ENCODE results near the gene PLCG1.
A peak's percentile ranks its signal among the peaks of the same experiment; 100 is the strongest.

The PLCG1 gene

DNA sequence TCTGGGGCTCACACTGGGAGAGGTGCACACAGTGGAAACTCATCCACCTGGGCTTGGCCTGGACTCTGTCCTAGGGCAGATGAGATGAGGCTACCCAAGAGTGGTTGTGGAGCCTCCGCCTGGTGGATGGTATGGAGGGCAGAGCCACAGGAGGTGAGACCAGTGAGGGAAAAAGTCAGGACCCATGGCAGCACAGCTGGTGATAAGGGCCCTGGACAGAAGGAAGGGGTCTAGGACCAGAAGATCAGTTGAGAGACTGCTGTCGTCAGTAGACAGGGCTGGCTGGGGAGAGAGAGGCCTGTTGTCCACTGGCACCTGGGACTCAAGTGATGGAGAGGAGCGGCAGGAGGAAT, 29.8 kb downstream of the PLCG1 start:
- no peak for DNase-seq (ENCODE audit: low read depth in 2 of 2)

DNA sequence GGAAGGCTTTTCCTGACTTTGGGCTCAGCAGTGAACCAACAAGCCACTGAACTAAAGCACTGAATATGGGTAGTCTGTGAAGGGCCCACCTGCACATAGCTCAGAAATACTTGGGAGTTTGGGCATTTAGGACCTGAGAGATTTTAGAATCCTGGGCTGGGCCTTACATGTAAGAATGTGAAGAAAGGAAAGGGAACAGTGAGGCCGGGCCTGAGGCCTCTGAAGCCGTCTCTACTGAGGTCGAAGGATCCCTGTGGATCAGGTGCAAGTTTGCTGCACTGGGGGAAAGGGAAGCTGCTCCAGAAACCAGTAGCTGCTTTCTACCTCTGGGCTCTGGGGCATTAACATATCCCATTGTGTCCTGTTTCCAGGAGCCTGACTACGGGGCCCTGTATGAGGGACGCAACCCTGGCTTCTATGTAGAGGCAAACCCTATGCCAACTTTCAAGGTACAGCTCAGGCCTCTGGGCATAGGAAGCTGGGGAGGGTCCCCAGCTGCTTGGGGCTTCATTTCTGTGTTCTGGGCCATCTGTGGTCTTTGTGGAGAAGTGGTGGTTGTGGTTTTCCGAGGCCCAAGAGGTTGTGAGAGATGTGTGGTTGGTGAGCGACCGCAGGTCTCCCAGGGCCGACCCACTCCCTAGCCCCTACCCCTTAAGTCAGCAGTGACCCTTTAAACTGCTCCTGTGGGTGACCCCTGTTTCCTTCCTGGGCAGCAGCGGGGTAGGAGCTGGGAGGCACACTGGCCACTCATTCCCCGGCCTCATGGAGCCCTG, 30.3 kb downstream of the PLCG1 start:
- DNase-seq (ENCODE audit: low read depth in 2 of 2), result no peak

DNA sequence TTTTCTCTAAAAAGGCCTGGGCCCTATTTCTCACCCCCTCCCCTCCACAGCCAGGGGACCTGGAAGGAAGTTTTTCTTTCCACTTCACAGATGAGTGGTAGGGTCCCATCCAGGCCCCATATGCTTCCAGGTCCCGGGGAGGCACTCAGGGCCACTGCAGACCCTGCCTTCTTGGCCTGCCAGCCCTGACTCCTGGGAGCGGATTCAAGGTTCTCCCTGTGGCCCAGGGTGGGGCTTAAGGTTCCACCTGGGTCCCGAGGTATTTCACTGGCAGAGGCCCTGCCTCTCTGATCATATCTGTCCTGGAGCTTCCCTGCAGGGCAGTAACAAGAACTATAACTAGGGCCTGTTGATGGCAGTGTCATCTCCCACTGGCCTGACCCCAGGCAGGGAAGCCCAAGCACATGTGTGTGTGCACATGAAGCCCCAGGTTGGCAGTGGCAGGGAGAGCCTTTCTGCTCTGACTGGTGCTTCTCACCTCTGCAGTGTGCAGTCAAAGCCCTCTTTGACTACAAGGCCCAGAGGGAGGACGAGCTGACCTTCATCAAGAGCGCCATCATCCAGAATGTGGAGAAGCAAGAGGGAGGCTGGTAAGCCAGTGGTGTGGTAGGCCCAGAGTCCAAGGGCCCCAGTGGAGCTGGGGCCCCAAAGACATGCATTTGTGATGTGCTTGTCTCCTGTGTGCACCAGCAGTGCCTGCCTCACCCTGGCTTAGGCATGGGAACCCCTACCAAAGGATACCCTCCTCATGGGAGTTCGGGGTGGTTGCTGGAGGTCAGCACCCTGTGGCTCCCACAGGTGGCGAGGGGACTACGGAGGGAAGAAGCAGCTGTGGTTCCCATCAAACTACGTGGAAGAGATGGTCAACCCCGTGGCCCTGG, 31.2 kb downstream of the PLCG1 start:
- DNase-seq (ENCODE audit: low read depth in 2 of 2), result no peak

DNA sequence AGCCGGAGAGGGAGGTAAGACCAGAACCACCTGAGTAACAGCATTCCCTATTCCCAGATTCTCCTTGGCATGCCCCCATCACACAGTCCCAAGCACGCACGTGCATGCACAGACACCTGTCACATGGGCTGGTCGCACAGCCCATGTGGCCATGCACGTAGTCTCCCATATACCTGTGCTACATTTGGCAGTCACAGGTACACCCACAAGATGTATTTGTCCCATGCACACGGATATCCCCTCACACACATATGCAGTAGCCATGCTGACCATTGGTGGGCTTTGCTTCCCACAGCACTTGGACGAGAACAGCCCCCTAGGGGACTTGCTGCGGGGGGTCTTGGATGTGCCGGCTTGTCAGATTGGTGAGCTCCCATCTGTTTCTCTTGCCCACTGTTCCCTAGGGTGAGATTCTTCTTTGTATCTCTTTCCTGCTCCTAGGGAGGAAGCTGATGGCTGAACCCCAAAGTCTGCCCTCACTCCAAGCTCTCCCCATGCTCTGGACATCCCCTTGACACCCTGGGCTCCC, 31.9 kb downstream of the PLCG1 start:
- no peak for DNase-seq (ENCODE audit: low read depth in 2 of 2)

DNA sequence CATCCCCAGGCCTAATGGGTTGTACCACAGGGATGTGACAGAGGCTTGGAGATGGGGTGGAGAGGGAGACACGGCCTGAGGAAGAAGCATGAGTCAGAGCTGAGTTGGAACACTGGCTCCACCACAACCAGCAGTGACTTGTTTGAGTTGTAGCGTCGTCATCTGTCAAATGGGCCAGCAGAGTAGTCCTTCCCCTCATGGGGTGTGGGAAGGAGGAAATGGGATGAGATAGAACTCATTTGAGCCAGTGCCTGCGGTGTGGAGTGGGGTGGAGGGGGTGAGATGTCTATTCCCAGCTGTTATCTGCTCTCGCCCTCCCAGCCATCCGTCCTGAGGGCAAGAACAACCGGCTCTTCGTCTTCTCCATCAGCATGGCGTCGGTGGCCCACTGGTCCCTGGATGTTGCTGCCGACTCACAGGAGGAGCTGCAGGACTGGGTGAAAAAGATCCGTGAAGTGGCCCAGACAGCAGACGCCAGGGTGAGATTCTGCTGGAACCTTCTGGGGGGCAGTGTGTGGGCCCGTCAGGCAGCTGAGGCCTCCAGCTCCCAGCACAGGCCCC, 32.5 kb downstream of the PLCG1 start:
- DNase-seq (ENCODE audit: low read depth in 2 of 2), result no peak

DNA sequence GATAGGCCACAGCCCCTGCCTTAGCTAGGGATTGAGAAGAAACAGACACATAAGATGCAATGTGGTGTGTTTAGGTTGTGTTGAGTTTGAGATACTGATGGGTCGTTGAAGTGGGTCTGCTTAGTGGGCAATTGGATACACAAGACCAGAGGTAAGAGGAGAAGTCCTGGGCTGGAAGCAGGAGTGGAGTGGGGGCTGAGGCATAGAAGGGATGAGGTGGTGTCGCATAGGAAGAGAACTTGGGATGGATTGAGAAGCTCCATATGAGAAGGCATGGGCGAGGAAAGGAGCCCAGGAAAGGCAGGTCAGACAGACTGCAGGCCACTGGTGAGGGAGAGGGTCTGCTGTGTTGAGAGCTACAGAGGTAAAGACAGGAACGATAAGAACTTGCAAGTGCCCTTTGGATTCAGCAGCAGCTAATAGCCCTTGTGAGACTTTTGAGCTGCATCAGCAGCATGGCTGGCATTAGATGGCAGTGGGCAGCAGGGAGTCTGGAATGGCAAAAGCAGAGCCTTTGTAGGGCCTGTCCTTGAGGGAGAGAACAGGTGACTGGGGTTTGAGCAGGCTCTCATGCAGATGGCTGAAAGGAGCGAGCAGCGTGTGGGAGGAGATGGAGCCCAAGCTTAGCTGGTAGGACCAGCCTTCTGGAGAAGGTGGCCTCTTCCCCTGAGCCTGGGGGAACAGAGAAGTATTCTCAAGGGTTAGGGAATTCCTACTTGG, 33.2 kb downstream of the PLCG1 start:
- no peak for DNase-seq (ENCODE audit: low read depth in 2 of 2)

DNA sequence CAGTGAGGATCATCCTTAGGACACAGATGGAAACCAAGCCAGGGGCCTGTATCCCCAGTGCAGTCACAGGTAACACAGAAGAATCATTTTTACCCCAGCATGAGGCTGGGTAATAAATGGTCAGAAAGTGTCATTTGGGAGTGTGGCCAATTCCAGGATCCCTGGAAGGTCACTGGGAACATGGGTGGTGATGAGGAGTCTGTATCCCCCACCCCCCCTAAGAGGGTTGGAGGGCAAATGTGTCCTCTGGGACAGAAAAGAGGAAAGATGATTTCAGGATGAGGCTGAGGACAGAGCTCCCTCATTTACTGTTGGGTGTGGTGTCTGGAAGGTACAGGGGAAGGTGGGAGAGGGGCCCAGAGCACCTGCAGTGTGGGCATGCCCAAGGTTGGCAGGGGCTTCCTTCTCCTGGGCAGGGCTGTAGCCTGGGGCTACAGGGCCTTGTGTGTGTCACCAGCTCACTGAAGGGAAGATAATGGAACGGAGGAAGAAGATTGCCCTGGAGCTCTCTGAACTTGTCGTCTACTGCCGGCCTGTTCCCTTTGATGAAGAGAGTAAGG, 34.5 kb downstream of the PLCG1 start:
- no peak for DNase-seq (ENCODE audit: low read depth in 2 of 2)

DNA sequence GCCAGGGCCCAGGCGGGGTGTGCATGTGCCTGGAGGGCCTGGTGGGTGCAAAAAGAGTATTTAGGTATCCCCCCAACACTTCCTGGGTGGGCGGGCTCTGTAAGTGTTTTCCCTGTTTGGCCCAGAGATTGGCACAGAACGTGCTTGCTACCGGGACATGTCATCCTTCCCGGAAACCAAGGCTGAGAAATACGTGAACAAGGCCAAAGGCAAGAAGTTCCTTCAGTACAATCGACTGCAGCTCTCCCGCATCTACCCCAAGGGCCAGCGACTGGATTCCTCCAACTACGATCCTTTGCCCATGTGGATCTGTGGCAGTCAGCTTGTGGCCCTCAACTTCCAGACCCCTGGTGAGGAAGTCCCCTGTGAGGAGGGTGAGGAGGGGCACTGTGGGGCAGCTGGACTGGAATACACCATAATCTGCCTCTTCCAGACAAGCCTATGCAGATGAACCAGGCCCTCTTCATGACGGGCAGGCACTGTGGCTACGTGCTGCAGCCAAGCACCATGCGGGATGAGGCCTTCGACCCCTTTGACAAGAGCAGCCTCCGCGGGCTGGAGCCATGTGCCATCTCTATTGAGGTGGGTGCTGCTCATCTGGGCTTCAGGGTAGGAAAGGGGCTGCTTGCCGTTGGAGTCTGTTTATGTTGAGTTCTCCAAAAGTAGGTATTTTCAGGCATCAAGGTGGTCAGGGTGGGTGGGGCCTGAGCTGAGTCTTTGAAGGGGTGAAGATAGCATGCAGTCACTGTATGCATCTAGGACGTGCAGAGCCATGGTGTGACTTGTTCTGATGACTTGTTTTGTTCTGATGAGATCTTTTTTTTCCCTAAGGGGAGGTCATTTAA, 35.2 kb downstream of the PLCG1 start:
- no peak for DNase-seq (ENCODE audit: low read depth in 2 of 2)

DNA sequence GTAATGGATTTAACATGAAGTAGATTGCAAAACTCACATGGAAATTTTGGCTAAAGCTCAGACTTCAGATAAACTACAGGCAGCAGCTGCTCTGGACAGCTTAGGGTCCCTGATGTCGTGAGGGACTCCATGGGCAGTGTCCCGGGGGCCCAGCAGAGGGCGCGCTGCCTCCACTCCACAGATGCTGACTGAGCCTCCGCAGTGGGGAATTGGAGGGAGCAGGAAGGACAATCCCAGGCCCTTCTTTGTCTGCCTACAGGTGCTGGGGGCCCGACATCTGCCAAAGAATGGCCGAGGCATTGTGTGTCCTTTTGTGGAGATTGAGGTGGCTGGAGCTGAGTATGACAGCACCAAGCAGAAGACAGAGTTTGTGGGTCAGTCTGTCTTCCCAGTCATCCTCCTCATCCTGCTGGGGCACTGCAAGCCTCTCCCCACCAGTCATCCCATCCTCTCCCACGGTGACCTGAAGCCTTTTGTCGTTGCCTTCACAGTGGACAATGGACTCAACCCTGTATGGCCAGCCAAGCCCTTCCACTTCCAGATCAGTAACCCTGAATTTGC, 35.9 kb downstream of the PLCG1 start:
- DNase-seq (ENCODE audit: low read depth in 2 of 2), result peak; percentile 37 to 59

DNA sequence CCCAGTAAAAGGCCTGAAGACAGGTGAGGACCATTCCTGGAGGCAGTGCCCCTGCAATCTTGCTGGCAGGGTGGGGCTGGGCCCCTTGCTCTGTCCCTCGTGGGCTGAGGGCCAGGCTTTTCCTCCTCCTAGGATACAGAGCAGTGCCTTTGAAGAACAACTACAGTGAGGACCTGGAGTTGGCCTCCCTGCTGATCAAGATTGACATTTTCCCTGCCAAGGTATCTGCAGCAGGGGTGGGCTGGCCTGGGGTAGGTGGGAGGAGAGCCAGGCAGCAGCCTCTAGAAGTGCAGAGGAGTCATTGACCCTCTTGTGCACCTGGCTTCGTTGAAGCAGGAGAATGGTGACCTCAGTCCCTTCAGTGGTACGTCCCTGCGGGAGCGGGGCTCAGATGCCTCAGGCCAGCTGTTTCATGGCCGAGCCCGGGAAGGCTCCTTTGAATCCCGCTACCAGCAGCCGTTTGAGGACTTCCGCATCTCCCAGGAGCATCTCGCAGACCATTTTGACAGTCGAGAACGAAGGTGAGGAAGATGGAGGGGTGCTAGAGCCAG, 36.5 kb downstream of the PLCG1 start:
- no peak for DNase-seq (ENCODE audit: low read depth in 2 of 2)

DNA sequence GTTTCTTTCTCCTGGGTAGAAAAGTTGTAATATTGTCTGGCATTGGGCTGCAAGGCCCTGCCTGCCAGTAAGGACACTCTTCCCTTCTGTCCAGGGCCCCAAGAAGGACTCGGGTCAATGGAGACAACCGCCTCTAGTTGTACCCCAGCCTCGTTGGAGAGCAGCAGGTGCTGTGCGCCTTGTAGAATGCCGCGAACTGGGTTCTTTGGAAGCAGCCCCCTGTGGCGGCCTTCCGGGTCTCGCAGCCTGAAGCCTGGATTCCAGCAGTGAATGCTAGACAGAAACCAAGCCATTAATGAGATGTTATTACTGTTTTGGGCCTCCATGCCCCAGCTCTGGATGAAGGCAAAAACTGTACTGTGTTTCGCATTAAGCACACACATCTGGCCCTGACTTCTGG, 37.0 kb downstream of the PLCG1 start:
- DNase-seq (ENCODE audit: low read depth in 2 of 2), result no peak

DNA sequence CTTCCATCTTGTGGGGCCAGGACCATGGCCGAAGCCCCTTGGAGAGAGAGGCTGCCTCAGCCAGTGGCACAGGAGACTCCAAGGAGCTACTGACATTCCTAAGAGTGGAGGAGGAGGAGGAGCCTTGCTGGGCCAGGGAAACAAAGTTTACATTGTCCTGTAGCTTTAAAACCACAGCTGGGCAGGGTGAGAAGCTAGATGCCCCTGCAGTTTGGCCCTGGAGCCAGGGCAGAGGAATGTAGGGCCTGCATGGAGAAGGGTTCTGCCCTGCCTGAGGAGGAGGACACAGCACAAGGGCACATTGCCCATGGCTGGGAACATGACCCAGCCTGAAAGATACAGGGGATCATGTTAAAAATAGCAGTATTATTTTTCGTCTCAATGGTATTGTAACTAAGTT, 37.4 kb downstream of the PLCG1 start:
- no peak for DNase-seq (ENCODE audit: low read depth in 2 of 2)

DNA sequence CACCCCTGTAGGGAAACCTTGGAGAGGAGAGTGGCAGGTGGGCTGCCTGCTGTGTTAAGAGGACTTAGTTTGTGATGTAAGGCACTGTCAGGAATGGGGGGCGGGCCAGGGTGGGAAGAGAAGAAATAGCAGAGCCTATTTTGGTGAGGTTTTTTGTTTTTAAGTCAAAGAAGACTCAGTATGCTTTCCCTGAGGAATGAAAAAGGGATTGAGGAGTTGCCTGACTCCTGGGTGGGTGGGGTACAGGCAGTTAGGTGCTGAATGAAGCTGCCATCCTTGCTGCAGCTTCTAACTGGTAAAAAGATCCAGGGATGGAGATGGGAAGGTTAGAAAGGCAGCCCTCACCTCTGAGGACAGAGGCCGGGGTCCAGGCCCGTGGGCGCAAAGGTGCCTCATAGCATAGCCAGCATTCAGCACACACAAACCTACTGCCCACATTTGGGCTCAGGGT, 37.9 kb downstream of the PLCG1 start:
- DNase-seq (ENCODE audit: low read depth in 2 of 2), result no peak

DNA sequence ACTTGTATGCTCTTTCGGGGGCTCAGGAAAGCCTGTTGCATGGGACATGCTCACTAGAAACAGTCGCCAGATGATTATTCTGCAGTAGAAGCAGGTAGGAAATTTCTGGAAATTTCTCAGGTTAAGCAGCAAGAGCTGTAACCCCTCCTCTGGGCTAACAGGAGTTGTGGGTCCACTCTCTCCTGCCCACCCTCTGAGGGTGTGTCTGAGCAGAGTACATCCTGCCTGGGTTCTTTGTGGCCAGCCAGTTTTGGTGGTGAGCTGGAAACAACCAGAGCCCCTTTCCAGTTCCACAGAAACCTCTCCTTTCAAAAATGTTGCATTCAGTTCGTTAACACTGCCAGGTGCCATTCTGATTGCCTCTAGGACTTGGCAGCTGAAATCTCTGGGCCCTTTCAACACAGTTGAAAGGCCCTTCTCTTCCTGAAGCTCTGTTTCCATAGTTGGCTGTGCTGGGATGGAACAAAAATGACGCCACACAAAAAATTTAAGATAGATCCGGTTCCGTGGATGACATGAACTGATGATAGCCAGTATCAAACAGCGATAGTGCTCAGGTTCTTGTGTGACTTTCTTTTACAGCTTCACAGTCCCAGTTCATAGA, 38.5 kb downstream of the PLCG1 start:
- DNase-seq (ENCODE audit: low read depth in 2 of 2), result no peak

DNA sequence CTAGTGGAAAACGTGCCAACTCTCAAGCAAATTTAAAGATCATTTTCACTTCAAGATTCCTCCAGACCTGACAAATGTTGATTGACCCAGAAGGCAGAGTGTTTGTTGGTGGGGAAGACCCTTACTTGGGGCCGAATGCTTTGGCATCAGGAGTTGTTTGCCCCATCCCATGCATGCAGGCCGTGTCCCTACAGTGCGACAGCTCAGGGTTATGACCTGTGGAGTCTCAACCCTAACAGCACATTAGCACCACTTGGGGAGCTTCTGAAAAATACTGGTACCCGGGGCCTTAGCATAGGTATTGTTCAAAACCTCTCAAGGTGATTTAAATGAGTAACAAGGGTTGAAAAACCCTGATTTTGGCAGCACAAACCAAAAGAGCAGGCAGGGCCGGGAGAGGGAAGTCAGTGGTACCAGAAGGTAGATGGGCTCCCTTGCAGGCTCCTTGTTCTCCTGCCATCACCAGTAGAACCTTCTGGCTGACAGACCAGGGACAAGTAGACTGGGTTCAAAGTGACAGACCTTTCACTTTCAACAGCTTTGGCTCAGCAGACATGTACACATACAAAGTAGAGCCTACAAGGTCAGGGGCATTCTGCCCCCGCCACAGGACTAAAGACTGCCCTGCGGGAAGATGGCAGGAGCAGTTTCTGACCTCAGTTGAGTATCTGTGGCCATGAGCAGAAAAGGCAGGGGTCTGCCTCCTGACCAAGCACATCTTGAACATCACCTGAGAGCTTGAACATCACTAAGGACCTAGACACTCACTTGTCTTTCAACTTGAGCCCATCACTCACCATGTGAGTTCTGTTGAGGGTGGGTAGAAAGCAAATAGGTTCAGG, 39.6 kb downstream of the PLCG1 start:
- DNase-seq (ENCODE audit: low read depth in 2 of 2), result no peak

DNA sequence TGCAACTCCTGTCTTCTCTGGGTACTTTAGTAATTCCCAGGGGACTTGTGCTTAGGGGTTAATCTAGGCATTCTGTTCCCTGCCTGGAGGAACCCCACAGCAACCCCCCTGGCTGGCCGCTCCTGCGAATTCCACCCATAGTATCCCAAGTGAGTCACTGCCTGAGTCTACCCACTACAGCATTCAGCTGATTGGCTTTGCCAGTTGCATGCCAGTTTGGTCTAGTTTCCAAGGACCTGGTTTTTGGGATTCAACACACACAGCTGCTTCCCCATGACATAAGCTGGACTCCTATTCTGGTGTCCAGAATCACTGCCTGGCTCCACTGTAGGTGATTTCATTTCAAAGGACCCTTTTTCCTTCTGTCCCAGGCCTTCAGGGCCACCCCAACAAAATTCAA, 40.3 kb downstream of the PLCG1 start:
- no peak for DNase-seq (ENCODE audit: low read depth in 2 of 2)

DNA sequence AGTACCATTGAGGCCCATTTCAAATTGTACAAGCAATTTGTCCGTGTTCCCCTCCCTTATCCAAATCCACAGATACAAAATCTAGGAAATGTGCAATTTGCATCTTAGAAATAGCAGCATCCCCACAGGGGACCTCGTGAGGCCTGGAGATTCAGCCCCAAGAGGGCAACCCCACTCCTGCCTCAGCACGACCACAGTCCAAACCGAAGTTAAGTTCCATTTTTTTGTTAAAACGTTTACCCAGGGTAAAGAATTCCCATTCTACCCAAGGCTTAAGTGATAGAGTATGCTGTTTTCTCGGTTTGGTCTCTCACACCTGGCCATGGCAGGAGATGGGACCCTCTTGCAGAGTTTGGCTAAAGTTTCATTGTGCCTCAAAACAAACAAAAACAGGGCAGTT, 41.2 kb downstream of the PLCG1 start:
- DNase-seq (ENCODE audit: low read depth in 2 of 2), result no peak

DNA sequence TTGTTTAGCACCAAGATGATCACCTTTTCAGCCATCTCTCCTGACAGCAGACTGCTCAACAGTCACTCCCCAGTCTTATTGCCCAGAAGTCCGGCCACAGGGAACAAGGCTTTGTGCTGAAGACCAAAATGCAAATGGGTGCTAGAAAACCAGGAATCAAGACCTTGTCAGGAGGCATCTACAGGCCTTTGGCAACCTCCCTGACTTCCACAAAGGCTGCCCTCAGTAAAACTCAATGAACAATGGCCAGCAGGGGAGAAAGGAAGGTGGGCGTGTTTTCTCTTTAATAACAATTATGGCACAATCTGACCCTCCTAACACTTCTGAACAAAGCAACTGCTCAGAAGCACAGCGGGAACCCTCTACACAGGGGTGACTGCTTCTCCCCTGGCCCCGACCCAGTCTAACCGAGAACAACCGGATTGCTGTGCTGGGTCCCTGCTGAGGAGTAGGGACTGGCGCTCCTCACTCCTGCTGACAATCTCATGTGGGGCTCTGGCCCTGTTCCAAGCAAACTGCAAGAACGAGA, 41.6 kb downstream of the PLCG1 start:
- DNase-seq (ENCODE audit: low read depth in 2 of 2), result no peak

Measured in stimulated activated CD4-positive, alpha-beta T cell treated with anti-CD3 and anti-CD28 coated beads, Interleukin-12 subunit alpha, Interleukin-12 subunit beta, amount 100 ng/mL, for 24 hours (primary cell).